Measurements from ENCODE around the gene FGFBP2.

DNA sequence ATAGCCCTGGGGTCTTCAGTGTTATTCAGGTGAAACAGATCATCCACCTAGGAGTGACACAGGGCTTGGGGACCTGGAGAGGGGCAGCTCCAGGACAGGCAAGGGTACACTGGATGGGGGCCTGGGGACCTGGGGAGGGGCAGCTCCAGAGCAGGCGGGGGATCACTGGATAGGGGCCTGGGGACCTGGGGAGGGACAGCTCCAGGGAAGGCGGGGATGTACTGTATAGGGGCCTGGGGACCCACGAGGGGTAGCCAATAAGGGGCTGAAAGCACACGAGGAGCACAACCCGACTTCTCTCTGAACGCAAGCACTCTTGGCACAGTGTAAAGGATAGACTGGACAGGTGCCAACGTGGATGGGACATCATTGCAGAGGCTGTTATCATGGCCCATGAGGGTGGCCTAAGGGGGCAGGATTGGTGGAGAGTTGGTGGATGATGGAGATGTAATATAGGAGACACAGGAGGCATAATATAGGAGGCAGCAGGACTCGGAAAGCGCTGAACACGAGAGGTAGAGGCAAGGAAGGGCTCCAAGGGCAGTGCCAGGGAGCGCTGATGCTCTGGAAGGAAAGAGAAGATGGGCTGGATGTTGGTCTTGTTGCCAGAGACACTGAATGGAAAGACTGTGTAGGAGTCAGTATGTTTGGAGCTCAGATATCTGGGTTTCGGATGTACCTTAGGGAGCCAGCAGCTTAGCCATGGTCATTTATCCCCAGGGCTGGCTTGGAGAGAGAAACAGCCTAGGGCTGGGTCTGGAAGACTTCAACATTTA, 37.9 kb upstream of the FGFBP2 start:
- TF ChIP-seq CTCF (IDR thresholded peaks at IDR 0.05) (no peak), EZH2 (IDR thresholded peaks at IDR 0.05; ENCODE audit: borderline replicate concordance, insufficient read depth, low read depth, low read length, poor library complexity, severe bottlenecking) (no peak)
